ENCODE measurements around the gene ACP4.

GRCh38 chr19:50820549-50821247 is 30.5 kb downstream of the ACP4 start:
- TF ChIP-seq CTCF (optimal IDR thresholded peaks at IDR 0.05 in 1 of 3, IDR thresholded peaks at IDR 0.05 in 1 of 3, conservative IDR thresholded peaks at IDR 0.05 in 1 of 3; ENCODE audit: extremely low read depth in 1 of 3, insufficient read depth in 2 of 3, low read length in 3 of 3) (no peak), EZH2 (IDR thresholded peaks at IDR 0.05; ENCODE audit: low read length) (no peak)

All from keratinocyte (primary cell).